T-helper 17 cell (primary cell): ENCODE data around the gene SGK2. TPM values are rescaled to one million over a fixed set of nuclear protein-coding genes. Genes with fewer than 3 reads are reported as not detected.
"Not testable (repeated sequence)": the region's sequence is repeated elsewhere in the genome, so short reads cannot be mapped to it uniquely, and the experiment has no call there.

Experiments used
- ATAC-seq: fragments of 150-1000 bp; cut with Tn5 transposase; 2 replicates; pipeline ENCODE4 v1.10.0; 2021; ENCODE audit warnings: mild to moderate bottlenecking, moderate library complexity
- DNase-seq, 3 donors: peaks; one replicate each; pipeline versions ENCODE4 v3.0.0 to v3.0.0-alpha.2; 2020 to 2021
- H3K9me3 ChIP-seq: one replicate; pipeline ENCODE4 v1.7.0; 2013; ENCODE audit warnings: low read length, mild to moderate bottlenecking; ENCODE audit not compliant: control insufficient read depth, poor library complexity, severe bottlenecking
- H3K27ac Mint-ChIP-seq: one replicate; pipeline ENCODE4 v1.8.0; 2022; ENCODE audit warnings: mild to moderate bottlenecking, moderate library complexity, mixed read lengths
- H3K27me3 Mint-ChIP-seq: one replicate; pipeline ENCODE4 v1.8.0; 2022; ENCODE audit warnings: mixed read lengths
- H3K36me3 Mint-ChIP-seq: one replicate; pipeline ENCODE4 v1.8.0; 2022; ENCODE audit warnings: low read depth, mixed read lengths
- H3K4me1 Mint-ChIP-seq: one replicate; pipeline ENCODE4 v1.8.0; 2022; ENCODE audit warnings: mild to moderate bottlenecking, mixed read lengths
- H3K4me3 Mint-ChIP-seq: one replicate; pipeline ENCODE4 v1.8.0; 2022; ENCODE audit warnings: mild to moderate bottlenecking, moderate library complexity, mixed read lengths
- total RNA-seq, 4 donors: library from RNA in 2 of 4; stranded (reverse) in 2 of 4; gene quantifications; one replicate each; pipeline ENCODE4 v1.2.3 and lab custom pipeline; 2022 to 2026

Gene SGK2
- total RNA-seq, 2 donors from 2014 or later: 0.52 to 1.7 TPM

- ATAC-seq (no peak), DNase-seq (no peak)
- Mint-ChIP-seq H3K36me3 (no peaks in the 10 kb centered on the region), H3K27ac (no peak overlapping the region), H3K27me3 (peaks cover 6% of the 10 kb centered on the region), H3K4me3 (no peak overlapping the region), H3K4me1 (no peaks in the 10 kb centered on the region)
- H3K9me3 ChIP-seq: no peaks in the 10 kb centered on the region
These were observed 14.1 kb downstream of the SGK2 start for GRCh38 chr20:43572891-43573290.

DNA sequence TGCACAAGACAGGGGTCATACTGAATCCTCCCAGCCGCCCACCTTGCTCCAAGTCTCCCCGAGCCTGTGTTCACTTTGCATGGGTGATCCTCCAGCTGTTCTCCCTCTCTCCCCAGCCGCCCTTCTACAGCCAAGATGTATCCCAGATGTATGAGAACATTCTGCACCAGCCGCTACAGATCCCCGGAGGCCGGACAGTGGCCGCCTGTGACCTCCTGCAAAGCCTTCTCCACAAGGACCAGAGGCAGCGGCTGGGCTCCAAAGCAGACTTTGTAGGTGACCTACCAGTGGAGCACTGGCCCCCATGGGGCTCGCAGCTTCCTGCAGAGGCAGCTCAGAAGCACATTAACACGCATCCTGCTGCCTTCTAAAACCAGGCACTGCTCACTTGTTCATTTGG, 17.3 kb downstream of the SGK2 start:
- no peak overlapping the region for H3K4me3 Mint-ChIP-seq
- ATAC-seq: no peak
- DNase-seq: no peak
- H3K36me3 Mint-ChIP-seq: no peaks in the 10 kb centered on the region
- H3K4me1 Mint-ChIP-seq: no peaks in the 10 kb centered on the region
- H3K9me3 ChIP-seq: no peaks in the 10 kb centered on the region
- no peak overlapping the region for H3K27ac Mint-ChIP-seq
- H3K27me3 Mint-ChIP-seq: peaks cover 2% of the 10 kb centered on the region

DNA sequence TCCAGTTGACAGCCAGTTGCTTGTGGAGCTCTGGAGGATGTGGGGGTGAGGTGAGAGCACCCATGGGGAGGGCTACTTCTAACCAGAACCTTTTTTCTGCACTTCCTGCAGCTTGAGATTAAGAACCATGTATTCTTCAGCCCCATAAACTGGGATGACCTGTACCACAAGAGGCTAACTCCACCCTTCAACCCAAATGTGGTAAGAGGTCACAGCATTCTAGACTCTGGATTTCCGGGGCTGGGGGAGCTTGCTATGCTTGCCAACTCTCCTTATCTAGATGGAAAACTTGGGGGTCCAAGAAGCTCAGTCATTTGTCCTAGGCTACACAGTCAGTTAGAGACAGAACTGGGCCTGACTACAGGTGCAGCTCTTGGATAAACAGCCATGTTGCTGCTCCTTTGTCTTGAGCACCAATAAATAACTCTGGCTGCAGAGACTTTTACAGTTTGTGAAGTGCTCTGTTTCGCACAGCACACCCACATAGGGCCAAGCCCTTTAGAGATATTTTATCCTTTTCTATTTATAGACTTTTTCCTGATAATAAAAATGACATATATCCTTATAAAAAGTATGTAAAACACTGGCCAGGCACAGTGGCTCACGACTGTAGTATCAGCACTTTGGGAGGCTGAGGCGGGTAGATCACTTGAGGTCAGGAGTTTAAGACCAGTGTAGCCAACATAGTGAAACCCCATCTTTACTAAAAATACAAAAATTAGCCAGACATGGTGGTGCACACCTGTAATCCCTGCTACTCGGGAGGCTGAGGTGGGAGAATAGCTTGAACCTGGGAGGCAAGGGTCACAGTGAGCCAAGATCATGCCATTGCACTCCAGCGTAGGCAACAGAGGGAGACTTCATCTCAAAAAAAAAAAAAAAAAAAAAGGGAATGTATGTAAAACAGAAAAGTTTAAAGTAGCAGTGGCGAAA, 21.3 kb downstream of the SGK2 start:
- ATAC-seq: no peak
- Mint-ChIP-seq H3K27ac (no peak overlapping the region), H3K36me3 (no peaks in the 10 kb centered on the region), H3K27me3 (peaks cover 10% of the 10 kb centered on the region), H3K4me3 (no peak overlapping the region), H3K4me1 (no peaks in the 10 kb centered on the region)
- H3K9me3 ChIP-seq: no peaks in the 10 kb centered on the region
- no peak for DNase-seq

DNA sequence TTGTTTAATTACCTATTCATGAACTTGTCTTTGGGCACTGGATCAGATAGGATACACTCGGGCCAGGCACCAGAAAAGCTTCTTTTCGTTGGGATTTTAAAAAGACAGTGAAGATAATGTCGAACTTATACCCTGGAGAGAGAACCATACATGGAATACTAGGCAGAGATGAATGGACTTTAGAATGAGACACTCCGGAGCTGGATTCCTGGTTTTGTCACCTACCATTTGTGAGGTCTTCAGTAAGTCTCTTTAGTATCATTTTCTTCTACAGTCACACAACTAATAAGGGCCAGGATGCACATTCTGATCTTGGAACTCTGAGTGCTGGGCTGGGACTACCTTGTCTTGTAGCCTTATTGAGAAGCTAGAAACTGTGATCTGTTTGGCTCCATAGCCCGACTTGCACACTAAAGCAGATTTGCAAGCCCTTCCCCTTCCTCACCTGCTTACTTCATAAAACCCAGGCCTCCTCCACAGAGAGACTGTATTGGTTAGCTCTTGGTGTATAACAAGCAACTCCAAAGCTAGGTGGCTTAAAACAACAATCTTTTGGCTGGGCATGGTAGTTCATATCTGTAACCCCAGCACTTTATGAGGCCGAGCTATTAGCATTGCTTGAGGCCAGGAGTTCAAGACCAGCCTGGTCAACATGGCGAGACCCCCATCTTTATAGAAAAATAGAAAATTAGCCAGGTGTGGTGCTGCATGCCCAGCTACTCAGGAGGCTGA, 24.5 kb downstream of the SGK2 start:
- no peak for DNase-seq
- no peaks in the 10 kb centered on the region for H3K9me3 ChIP-seq
- peaks cover 16% of the 10 kb centered on the region for H3K27me3 Mint-ChIP-seq
- H3K36me3 Mint-ChIP-seq: no peaks in the 10 kb centered on the region
- H3K27ac Mint-ChIP-seq: no peak overlapping the region
- no peak for ATAC-seq
- no peaks in the 10 kb centered on the region for H3K4me1 Mint-ChIP-seq
- no peak overlapping the region for H3K4me3 Mint-ChIP-seq

DNA sequence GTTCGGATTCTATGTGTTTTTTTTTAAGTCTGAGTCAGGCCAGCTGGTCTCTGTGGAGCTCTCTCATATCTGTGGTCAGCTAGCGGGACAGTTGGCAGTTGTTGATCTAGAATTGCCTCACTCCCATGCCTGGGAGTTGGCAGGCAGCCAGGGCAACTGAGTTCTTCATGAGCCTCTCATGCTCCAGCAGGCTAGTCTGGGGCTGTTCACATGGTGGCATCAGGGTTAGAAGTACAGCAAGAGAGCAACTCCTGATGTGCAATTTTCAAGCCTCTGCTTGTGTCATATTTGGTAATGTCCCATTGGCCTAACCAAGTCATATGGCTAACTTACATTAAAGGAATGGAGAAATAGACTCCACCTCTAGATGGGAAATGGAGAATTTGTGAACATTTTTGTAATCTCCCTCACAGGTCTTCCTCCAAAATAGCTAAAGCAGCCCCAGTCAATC, 25.2 kb downstream of the SGK2 start:
- ATAC-seq (no peak), DNase-seq (no peak)
- no peaks in the 10 kb centered on the region for H3K4me1 Mint-ChIP-seq
- peaks cover 16% of the 10 kb centered on the region for H3K27me3 Mint-ChIP-seq
- no peak overlapping the region for H3K4me3 Mint-ChIP-seq
- no peaks in the 10 kb centered on the region for H3K36me3 Mint-ChIP-seq
- no peak overlapping the region for H3K27ac Mint-ChIP-seq
- H3K9me3 ChIP-seq: no peaks in the 10 kb centered on the region

DNA sequence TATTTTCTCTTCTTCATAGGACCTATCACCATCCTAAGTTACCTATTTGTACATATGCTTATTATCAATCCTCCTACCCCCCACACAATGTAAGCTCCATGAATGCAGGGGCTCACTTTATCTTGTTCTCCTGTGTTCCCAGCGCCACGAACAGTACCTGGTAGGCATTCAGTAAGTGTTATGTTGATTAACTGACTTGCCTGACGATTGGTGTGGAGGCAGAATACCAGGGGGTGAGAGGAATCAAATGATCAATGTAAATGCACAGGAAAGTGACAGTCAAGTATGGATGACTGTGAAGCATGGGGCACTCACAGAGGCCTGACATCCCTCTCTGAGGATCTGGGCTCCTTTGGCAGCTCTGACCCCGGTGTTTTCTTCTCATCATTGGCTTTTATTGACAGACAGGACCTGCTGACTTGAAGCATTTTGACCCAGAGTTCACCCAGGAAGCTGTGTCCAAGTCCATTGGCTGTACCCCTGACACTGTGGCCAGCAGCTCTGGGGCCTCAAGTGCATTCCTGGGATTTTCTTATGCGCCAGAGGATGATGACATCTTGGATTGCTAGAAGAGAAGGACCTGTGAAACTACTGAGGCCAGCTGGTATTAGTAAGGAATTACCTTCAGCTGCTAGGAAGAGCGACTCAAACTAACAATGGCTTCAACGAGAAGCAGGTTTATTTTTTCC, 25.8 kb downstream of the SGK2 start:
- no peak overlapping the region for H3K27ac Mint-ChIP-seq
- H3K4me1 Mint-ChIP-seq: no peaks in the 10 kb centered on the region
- DNase-seq: no peak
- peaks cover 16% of the 10 kb centered on the region for H3K27me3 Mint-ChIP-seq
- no peak for ATAC-seq
- no peak overlapping the region for H3K4me3 Mint-ChIP-seq
- H3K36me3 Mint-ChIP-seq: no peaks in the 10 kb centered on the region
- no peaks in the 10 kb centered on the region for H3K9me3 ChIP-seq

DNA sequence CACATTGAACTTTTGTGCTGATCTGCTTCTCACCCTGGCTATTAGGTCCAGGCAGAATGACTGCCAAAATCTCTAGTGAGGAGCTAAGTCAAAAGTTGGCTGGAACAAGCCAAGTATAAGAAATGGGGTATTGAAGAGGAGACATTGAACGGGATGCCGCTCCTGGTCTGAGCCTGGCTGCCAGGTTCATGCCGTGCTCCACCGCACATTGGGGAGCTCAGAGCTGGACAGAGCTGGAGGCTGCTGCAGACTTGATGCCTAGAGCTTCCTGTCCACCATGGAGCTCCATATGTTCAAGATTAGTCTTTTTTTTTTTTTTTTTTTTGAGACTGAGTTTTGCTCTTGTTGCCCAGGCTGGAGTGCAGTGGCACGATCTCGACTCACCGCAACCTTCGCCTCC, 27.8 kb downstream of the SGK2 start:
- Mint-ChIP-seq H3K4me1 (peaks cover 18% of the 10 kb centered on the region), H3K36me3 (no peaks in the 10 kb centered on the region), H3K27ac (no peak overlapping the region), H3K4me3 (no peak overlapping the region), H3K27me3 (peaks cover 16% of the 10 kb centered on the region)
- no peak for ATAC-seq
- H3K9me3 ChIP-seq: no peaks in the 10 kb centered on the region
- DNase-seq: no peak

GRCh38 chr20:43588526-43588925, 29.7 kb downstream of the SGK2 start:
- not testable (repeated sequence) for H3K9me3 ChIP-seq, ATAC-seq, H3K4me3 Mint-ChIP-seq, H3K27ac Mint-ChIP-seq, H3K36me3 Mint-ChIP-seq, DNase-seq
- peaks cover 16% of the 10 kb centered on the region for H3K27me3 Mint-ChIP-seq
- H3K4me1 Mint-ChIP-seq: peaks cover 18% of the 10 kb centered on the region

DNA sequence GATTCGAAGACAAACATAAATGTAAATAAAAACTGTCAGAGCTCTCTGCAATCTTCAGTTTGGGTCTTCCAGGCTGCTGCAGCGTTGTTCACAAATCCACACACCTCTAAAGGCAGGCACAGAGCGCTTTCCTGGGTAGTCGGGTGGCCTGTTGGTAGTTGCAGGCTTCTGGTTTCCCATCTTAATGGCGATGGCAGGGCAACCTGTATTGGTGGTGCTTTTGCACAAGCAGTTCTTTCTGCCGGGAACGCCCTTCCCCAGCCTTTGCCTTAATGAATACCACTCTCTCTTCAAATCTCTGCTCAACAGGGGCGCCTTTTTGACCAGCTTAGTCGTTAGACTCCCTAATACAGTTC, 31.2 kb downstream of the SGK2 start:
- DNase-seq (no peak), ATAC-seq (no peak)
- Mint-ChIP-seq H3K4me1 (peaks cover 18% of the 10 kb centered on the region), H3K27ac (peak overlapping the region; percentile 94), H3K36me3 (no peaks in the 10 kb centered on the region), H3K4me3 (peak overlapping the region; percentile 95), H3K27me3 (peaks cover 6% of the 10 kb centered on the region)
- no peaks in the 10 kb centered on the region for H3K9me3 ChIP-seq

DNA sequence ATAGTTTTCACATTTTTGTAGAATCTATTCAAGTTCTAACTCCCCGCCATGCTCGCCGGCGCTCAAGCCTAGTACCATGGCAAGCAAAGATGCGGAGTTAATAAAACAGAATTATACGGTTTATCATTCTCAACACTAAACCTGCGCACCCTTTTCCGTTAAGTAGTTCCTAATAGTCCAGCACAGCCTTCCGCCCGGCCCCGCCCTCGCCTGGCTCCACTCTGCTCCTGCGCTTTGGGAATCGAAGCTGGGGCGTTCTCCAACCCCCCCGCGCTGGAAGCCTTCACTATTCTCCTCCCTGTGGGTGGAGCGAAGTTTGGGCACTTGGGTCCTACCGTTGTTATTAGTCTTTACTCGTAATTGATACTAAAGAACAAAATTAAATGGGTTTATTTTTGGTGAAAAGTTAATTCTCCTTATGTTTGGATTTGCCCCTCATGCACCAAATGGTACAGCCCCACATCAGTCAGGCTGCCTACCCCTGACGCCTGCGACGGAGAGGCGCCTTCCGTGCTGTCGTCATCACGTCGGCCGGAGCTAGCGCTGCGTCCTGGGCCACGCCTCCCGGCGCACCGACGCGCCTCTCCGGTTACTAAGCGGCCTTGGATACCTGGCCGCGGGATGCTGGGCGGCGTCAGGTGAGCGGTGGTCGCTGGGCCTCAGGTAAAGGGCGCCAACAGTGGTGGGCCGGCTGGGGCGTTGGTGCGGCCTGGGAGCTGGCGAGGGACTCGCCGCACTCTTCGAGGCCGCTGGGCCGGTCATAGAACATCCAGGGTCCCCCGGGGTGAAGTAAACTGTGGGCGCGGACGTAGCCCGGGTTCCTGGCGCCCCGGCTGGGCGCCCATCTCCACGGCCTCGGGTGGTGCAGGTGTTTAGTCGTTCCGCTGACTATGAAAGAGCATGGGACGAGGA, 31.8 kb downstream of the SGK2 start, which contains the start of gene IFT52:
TSS of gene IFT52 (plus strand) at position 546 of the 912 bp plus-strand sequence. CDS start 3,762 bp downstream, outside the sequence.
- ATAC-seq (peak; percentile 98), DNase-seq (peak; percentile 75 to 80 (median 76))
- peaks cover 6% of the 10 kb centered on the region for H3K27me3 Mint-ChIP-seq
- peak within 1 kb of the TSS; percentile 94 for H3K27ac Mint-ChIP-seq
- H3K9me3 ChIP-seq: no peaks in the 10 kb centered on the region
- H3K4me3 Mint-ChIP-seq: peak within 1 kb of the TSS; percentile 95
- no peaks in the 10 kb centered on the region for H3K36me3 Mint-ChIP-seq
- peaks cover 18% of the 10 kb centered on the region for H3K4me1 Mint-ChIP-seq

GRCh38 chr20:43601960-43602359, 43.1 kb downstream of the SGK2 start:
- H3K27ac Mint-ChIP-seq: not testable (repeated sequence)

GRCh38 chr20:43603124-43603523, 44.3 kb downstream of the SGK2 start:
- Mint-ChIP-seq H3K4me3 (no peak overlapping the region), H3K27me3 (no peaks in the 10 kb centered on the region), H3K27ac (no peak overlapping the region), H3K36me3 (peaks cover 3% of the 10 kb centered on the region), H3K4me1 (peaks cover 4% of the 10 kb centered on the region)
- DNase-seq (no peak), ATAC-seq (no peak)
- no peaks in the 10 kb centered on the region for H3K9me3 ChIP-seq

More at GRCh38 chr20:43601960-43602359, 43.1 kb downstream of the SGK2 start:
- H3K36me3 Mint-ChIP-seq, H3K27me3 Mint-ChIP-seq, H3K4me3 Mint-ChIP-seq, DNase-seq, ATAC-seq, H3K9me3 ChIP-seq, H3K4me1 Mint-ChIP-seq: not testable (repeated sequence)
